GM23338 (cell line): ENCODE data around the gene MTURN.

Source experiments
- CTCF ChIP-seq, 2 experiments: fragments of 200-600 bp in 1 of 2; sonication (generic) in 1 of 2; conservative IDR thresholded peaks; 2 replicates each; pipeline versions ENCODE4 v1.5.1 to v1.6.1; 2016 to 2017; ENCODE audit warnings: antibody characterized with exemption in 2 of 2, low read depth in 2 of 2, mild to moderate bottlenecking in 2 of 2, moderate library complexity in 1 of 2
- EZH2phosphoT487 ChIP-seq: fragments of 200-600 bp; sonication (generic); IDR thresholded peaks from one replicate; pipeline ENCODE4 v1.8.1; 2018; ENCODE audit warnings: antibody characterized with exemption; ENCODE audit not compliant: unreplicated experiment
- ZNF462 ChIP-seq: fragments of 250-450 bp; sonication (Bioruptor Pico); IDR thresholded peaks from 2 replicates; pipeline ENCODE4 v1.5.0; 2020; ENCODE audit warnings: mild to moderate bottlenecking, moderate library complexity

GRCh38 chr7:30155481-30155880 lies 20.7 kb downstream of the MTURN start:
- TF ChIP-seq CTCF (conservative IDR thresholded peaks at IDR 0.05; ENCODE audit: low read depth in 2 of 2) (no peak), EZH2phosphoT487 (no peak), ZNF462 (no peak)
